Lower lobe of right lung (tissue), 2 donors: ENCODE results near the gene RMI1. TPM values are rescaled to one million over a fixed set of nuclear protein-coding genes. Genes with fewer than 3 reads are reported as not detected.

ENCODE experiments used
- ATAC-seq, 2 donors: fragments of 200-7000 bp; cut with Tn5 transposase; one replicate each; pipeline ENCODE4 v1.9.1; 2020 to 2022; ENCODE audit warnings: mild to moderate bottlenecking in 2 of 2, moderate library complexity in 2 of 2
- DNase-seq: peaks from one replicate; pipeline ENCODE4 v3.0.0-alpha.2; 2020
- H3K27ac ChIP-seq: fragments of 200-600 bp; one replicate; pipeline ENCODE4 v1.8.0; 2022
- H3K27me3 ChIP-seq: fragments of 200-600 bp; one replicate; pipeline ENCODE4 v1.8.0; 2022; ENCODE audit warnings: low read depth
- H3K36me3 ChIP-seq: fragments of 200-600 bp; one replicate; pipeline ENCODE4 v1.8.0; 2022; ENCODE audit warnings: mild to moderate bottlenecking
- H3K4me1 ChIP-seq: fragments of 200-600 bp; one replicate; pipeline ENCODE4 v1.8.0; 2022
- H3K4me3 ChIP-seq: fragments of 200-600 bp; one replicate; pipeline ENCODE4 v1.8.0; 2022; ENCODE audit warnings: mild to moderate bottlenecking
- H3K9me3 ChIP-seq: fragments of 200-600 bp; one replicate; pipeline ENCODE4 v1.8.0; 2022
- intact Hi-C: fragments of 100-400 bp; cut with DNase I; formaldehyde crosslinking; loops from one replicate; pipeline ENCODE4 v1.11.0; 2022
- total RNA-seq: library from RNA; stranded (reverse); fragmentation: NEBNext Ultra II Directional; extraction: Animal tissue kit (Norgen Biotek cat#: 25700); gene quantifications from one replicate; pipeline ENCODE4 v1.2.1, GENCODE V29; 2021
- TF ChIP-seq, protein P1 (sequence below): fragments of 200-600 bp; IDR thresholded peaks from one replicate; pipeline ENCODE4 v1.8.0; 2022; ENCODE audit warnings: antibody characterized with exemption, mild to moderate bottlenecking
- donor health status: DM: no; HTN: yes; CAD: no; lungs with severe emphysema.

The RMI1 gene
- total RNA-seq, 1 donor from 2014 or later, result 6.7 TPM

DNA sequence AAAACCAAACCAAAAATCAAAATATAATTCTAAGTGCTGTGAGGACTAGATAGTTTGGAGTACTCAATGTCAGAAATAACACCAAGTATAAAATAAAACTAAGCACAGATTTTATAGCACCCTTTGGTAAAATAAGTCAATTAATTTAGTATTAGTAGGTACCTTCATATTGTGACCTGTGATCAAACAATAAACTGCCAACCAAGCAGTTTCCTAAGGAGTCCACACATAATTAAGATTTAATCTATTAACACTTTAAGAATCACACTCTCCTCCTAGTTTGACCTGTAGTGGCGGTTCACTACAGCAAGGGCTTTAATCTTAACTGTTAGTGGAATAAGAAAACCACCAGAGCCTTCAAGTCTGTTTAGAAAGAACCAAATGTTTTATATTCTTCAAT lies 3.4 kb upstream of the RMI1 start:
- ATAC-seq, result no peak
- Histone ChIP-seq H3K4me3 (peak overlapping the region; percentile 92), H3K4me1 (peaks cover 63% of the 10 kb centered on the region), H3K27me3 (no peaks in the 10 kb centered on the region), H3K9me3 (no peaks in the 10 kb centered on the region), H3K36me3 (peaks cover 59% of the 10 kb centered on the region), H3K27ac (no peak overlapping the region)
- TF ChIP-seq, protein P1, sequence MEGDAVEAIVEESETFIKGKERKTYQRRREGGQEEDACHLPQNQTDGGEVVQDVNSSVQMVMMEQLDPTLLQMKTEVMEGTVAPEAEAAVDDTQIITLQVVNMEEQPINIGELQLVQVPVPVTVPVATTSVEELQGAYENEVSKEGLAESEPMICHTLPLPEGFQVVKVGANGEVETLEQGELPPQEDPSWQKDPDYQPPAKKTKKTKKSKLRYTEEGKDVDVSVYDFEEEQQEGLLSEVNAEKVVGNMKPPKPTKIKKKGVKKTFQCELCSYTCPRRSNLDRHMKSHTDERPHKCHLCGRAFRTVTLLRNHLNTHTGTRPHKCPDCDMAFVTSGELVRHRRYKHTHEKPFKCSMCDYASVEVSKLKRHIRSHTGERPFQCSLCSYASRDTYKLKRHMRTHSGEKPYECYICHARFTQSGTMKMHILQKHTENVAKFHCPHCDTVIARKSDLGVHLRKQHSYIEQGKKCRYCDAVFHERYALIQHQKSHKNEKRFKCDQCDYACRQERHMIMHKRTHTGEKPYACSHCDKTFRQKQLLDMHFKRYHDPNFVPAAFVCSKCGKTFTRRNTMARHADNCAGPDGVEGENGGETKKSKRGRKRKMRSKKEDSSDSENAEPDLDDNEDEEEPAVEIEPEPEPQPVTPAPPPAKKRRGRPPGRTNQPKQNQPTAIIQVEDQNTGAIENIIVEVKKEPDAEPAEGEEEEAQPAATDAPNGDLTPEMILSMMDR, result no peak
- intact Hi-C loops, result no loop called here
- DNase-seq, result no peak

DNA sequence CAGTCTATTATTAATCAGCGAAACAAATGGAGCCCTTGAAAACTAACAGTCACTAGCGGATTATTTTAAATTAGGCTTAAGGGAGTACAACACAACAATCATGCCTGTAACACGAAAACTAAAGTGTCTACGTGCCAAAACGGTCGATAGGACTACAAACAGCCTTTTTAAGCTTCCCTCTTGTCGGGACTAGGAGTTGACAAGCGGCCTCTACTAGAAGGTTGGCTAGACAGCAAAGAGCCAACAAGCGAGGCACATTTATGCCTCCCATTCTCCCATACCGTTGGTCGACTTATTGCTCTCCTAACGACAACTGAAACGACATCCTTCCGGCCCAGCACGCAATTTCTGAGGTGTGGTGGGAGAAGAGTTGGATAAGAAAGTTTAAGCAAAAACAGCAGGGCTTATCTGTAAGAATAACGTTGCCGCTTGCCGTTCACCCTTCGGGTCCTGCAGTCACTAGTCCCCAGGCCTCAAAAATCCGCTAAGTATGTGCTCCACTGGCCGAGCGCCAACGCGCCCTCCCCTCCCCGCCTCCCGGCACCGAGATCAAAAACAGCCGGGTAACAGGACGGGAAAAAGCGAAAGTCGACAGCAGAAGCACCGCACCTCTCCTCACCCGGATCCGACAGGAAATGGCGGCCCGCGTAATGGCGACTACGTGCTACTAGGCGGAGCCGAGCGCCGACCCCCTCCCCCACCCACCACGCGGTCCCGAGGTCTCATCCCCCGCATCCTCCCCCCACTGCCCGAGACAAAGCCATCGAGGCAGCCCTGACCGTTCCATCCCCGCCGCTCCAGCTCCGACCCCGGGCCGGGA lies 1.4 kb upstream of the RMI1 start:
- peaks cover 55% of the 10 kb centered on the region for H3K4me1 ChIP-seq
- H3K4me3 ChIP-seq, result peak overlapping the region; percentile 92
- H3K36me3 ChIP-seq, result peaks cover 39% of the 10 kb centered on the region
- H3K27ac ChIP-seq, result peak overlapping the region; percentile 97
- DNase-seq, result peak; percentile 91
- peak; percentile 79 to 80 for ATAC-seq
- intact Hi-C loops, result no loop called here
- TF ChIP-seq, protein P1, result no peak
- no peaks in the 10 kb centered on the region for H3K9me3 ChIP-seq
- no peaks in the 10 kb centered on the region for H3K27me3 ChIP-seq

DNA sequence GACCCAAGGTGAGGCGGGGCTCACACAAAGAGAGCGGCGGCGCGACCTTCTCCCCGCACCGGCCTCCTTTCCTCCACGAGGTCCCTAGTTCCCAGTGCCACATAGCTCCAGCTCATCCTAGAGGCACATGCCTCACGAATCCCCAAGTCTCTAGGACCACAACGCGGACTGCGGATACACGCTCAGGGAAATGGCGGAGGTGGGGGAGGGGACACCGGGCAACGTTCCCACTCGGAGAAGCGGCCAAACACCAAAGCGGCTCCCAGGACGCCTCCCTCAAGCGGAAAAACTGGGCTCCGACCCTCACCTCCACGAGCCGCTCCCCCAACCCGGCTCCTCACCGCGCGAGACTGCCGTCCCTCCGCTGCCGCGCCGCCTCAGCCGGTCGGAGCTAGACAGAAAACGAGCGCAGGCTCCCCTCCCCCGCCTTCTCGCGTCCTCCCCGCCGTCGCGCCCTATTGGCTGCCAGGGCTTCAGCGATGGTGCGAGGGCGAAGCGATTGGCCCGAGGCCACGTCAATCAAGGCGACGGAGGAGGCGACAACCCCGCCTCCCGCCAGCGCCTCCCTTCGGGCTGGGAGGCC lies 702 bp upstream of the RMI1 start, which contains the start of gene HNRNPK:
Gene HNRNPK (minus strand): TSS at position 404 of the 583 bp plus-strand sequence. CDS start 1,963 bp downstream, outside the sequence.
- peaks cover 32% of the 10 kb centered on the region for H3K36me3 ChIP-seq
- H3K9me3 ChIP-seq, result no peaks in the 10 kb centered on the region
- H3K27ac ChIP-seq, result peak within 1 kb of the TSS; percentile 97
- TF ChIP-seq, protein P1, result no peak
- intact Hi-C loops, result no loop called here
- ATAC-seq (peak; percentile 96 to 97), DNase-seq (peak; percentile 98)
- no peaks in the 10 kb centered on the region for H3K27me3 ChIP-seq
- peak within 1 kb of the TSS; percentile 92 for H3K4me3 ChIP-seq
- H3K4me1 ChIP-seq, result peaks cover 48% of the 10 kb centered on the region

DNA sequence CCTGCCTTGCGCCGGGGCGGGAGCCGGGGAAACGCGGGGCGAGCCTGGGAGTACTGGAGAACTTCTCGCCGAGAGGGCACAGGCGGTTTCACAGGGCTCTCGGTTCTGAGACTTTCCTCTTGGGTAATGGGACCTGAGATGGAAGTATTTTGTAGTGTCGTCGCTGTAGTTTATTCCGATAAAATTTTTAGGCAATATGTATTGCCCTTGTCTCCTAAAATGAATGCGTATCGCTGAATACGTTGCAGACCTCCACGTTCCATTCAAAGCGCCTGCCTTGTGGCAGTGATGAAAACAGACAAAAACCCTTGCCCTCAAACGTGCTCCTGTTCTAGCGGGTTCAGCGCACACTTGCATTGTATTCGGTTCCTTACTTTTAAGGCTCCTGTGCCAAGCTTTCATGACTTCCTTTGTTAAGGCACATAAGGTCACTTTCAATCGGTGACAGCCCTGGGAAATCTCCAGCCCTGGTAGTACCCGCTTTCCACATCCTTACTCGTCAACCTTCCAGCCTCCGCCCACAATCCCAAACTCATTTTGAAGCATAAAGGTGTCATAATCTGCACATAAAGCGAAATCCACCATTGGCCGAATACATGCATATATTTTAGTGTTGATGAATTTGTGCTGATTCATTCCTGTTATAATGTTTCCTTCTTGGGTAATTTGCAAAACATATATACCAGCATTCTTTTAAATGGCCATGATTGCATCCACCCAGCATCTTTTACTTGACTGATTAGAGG lies 694 bp downstream of the RMI1 start:
- peaks cover 34% of the 10 kb centered on the region for H3K4me1 ChIP-seq
- peak overlapping the region; percentile 92 for H3K4me3 ChIP-seq
- peaks cover 18% of the 10 kb centered on the region for H3K36me3 ChIP-seq
- TF ChIP-seq, protein P1, result no peak
- H3K27me3 ChIP-seq, result no peaks in the 10 kb centered on the region
- intact Hi-C loops, result no loop called here
- DNase-seq, result no peak
- ATAC-seq, result no peak
- H3K27ac ChIP-seq, result peak overlapping the region; percentile 97
- no peaks in the 10 kb centered on the region for H3K9me3 ChIP-seq

DNA sequence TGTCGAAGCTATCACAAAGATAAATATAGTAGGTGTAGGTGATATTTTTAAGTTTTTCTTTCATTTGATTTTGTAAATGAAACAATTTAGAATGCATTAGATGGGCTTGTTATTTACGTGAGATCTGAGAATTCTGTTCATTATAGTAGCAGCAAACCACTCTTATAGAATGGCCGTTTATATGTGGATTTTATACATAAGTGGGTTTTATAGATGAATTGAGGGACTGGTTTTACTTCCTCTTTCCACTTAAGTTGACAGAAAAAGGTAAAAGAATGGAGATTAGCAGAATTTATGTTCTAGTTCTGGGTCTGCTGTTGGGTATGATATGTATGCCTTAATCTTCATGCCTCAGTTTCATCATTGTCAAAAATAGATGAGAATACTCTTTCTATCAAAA lies 5.6 kb downstream of the RMI1 start:
- H3K36me3 ChIP-seq, result peaks cover 11% of the 10 kb centered on the region
- H3K4me3 ChIP-seq, result no peak overlapping the region
- H3K27ac ChIP-seq, result no peak overlapping the region
- intact Hi-C loops, result no loop called here
- DNase-seq, result no peak
- no peaks in the 10 kb centered on the region for H3K27me3 ChIP-seq
- TF ChIP-seq, protein P1, result no peak
- H3K9me3 ChIP-seq, result no peaks in the 10 kb centered on the region
- no peak for ATAC-seq
- peaks cover 20% of the 10 kb centered on the region for H3K4me1 ChIP-seq
